SU-DHL-6 (cell line): ENCODE measurements around the gene NKAIN4.

Experiments
- CTCF ChIP-seq: fragments of 200-600 bp; sonication (generic); IDR thresholded peaks from one replicate; pipeline ENCODE4 v1.5.1; 2017; ENCODE audit warnings: antibody characterized with exemption, mild to moderate bottlenecking, low read length, moderate library complexity; ENCODE audit not compliant: insufficient read depth, poor library complexity, severe bottlenecking
- EZH2phosphoT487 ChIP-seq: fragments of 200-600 bp; sonication (generic), shearing (Covaris generic); conservative IDR thresholded peaks from 2 replicates; pipeline ENCODE4 v1.6.1; 2018; ENCODE audit warnings: mild to moderate bottlenecking, antibody characterized with exemption, low read length, moderate library complexity, mixed read lengths

DNA sequence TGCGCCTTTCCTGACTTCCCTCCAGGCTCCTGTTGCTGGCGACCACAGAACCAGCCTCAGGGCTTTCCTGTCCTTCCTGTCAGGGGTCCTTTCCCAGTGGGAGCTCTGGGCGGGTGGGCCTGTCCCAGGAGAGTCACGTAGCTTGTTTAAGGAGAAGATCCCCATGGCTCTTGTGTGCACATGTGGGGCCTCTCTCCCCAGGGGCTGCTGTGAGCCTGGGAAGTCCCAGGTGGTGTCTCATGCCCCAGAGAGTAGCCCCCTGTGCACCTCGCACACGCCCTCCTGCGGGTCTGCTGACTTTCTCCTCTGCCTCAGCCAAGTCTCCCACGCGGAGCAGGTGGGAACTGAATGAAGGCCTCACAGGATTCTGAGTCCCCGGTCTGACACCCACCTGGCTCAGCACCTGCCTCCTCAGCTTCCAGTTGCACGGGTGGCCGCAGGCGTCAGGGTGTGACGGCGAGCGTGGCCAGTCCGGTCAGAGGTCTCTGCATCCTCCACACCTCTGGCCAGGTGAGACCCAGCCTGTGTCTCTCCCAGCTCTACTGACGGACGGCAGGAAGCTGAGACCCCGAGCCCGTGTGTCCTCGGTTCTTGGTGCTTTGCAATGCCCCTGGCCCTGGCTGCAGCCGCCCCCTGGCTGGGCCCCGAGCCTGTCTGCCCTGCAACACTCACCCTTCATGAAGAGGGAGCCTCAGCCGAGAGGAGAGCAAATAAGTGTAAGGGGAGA lies 5.6 kb upstream of the NKAIN4 start:
- TF ChIP-seq CTCF (no peak), EZH2phosphoT487 (no peak)
